GM21526 (cell line): ENCODE measurements around the gene WDR5.

Source experiments
- ATAC-seq: cut with Tn5 transposase; IDR thresholded peaks from one replicate; pipeline ENCODE4 v1.9.1; 2021; ENCODE audit warnings: moderate library complexity; ENCODE audit not compliant: unreplicated experiment, low FRiP score

WDR5 gene

DNA sequence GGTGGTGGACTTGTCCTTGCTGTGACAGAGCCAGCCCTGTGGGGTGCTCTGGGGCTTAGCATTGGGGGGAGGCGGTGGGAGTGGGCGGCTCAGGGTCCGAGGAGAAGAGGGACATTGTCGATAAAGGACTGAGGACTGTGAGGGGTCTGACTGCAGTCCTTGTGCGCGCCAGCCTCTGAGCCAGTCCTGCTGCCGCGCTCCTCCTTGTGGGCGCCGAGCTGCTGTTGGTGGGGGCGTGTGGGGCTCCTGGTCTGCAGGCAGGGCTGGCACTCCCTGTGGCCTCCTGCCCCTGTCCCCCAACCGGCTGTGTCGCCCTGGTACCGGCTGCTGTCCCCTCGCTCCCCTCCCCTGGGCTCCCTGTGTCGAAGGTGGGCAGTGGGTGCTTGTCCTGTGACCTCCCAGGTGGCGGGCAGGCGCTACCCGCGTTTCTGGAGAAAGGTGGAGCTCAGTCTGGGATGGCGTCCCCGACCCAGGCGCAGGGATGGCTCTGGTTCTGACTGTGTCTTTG is 21.6 kb downstream of the WDR5 start:
- ATAC-seq = no peak

DNA sequence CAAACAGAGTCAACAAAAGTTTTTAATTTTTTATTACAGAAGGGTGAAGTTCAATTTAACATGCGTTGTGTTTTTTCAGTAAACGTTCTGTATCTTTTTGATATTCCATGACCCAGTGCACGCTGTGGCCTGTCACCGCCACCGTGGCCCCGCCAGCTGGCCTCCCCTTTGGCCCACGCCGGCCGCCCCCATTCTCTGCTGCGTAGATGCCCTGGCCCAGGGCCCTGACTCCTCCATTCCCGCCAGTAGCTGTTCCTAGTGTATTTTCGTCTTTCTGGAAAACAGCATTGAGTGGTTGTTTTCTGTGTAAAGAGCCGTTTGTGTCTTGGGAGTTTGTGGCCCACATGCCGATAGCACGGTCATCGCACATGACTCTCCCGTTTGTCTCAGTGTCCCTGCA is 22.4 kb downstream of the WDR5 start:
- no peak for ATAC-seq

DNA sequence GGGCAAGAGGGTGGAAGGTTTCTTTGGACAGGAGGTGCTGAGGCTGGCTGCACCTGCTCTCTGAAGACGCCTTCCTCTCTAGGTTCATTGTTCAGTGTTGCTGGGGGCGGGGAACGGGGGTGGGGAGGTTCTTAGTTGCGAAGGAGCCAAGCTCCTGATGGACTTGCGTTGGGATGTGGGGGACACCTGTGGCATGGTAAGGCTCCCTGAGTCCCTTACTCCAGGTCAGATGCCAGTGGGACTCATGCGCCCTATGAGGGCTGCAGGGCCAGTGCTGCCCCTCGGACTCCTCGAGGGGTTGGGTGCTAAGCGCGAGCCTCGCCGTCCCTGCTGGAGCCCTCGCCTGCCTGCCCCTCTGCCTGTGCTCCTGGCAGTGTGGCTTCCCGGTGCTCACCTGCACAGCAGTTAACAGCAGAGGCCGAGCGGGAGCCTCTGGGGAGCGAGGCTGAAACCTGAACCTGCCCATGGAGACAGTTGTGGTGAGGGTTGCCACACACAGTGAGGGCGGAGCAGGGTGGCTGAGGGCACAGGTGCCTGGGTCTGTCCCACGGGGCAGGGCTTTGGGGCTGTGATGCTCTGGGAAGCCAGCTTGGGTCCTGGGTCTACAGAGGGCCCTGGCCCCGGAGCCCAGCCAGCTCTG is 23.0 kb downstream of the WDR5 start:
- no peak for ATAC-seq

DNA sequence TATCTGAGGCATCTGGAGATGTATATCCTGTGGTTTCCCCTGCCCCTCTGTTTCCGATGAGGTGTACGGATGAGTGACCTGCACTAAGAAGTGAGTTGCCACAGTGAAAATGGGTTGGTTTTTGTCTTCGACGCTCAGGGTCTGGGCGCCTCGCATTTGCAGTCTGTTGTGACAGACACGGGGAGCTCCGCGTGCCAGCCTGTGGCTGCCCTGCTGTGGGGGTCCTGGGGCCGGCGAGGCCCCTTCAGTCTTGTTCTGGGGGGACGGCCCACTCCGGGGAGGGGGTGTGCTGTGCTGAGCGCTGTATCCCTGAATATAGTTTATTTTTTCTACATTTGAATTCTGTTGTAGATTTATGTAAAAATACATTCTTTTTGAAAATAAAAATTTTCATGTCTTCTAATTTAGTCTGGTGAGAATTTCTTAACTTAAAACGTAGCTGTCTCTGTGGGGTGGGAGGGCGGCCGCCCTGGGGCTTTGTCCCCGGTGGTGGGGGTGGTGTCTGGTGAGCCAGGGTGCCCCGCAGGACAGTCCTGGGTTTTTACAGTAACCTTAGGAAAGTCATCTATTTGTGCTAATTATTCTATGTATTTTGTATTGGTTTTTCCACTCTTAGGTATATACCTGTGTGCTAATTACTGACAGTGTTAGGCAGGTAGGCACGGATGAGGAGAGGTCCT is 23.8 kb downstream of the WDR5 start:
- no peak for ATAC-seq

DNA sequence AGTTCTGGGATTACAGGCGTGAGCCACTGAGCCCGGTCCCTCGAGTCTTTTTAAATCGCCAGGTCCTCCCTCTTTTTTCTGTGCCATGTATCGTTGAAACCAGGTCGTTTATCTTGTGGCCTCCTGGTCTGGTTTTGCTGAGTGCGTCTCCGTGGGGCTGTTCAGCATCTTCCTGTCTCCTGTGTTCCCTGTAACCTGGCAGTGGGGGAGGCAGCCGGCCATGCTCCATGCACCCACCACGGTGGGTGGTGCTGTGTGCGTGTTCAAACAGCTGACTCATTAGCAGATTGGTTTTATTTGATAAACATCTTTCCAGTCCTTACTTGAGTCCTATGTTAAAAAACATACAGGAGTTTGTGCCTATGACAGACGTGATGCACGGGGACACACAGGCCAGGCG is 25.8 kb downstream of the WDR5 start:
- no peak for ATAC-seq

DNA sequence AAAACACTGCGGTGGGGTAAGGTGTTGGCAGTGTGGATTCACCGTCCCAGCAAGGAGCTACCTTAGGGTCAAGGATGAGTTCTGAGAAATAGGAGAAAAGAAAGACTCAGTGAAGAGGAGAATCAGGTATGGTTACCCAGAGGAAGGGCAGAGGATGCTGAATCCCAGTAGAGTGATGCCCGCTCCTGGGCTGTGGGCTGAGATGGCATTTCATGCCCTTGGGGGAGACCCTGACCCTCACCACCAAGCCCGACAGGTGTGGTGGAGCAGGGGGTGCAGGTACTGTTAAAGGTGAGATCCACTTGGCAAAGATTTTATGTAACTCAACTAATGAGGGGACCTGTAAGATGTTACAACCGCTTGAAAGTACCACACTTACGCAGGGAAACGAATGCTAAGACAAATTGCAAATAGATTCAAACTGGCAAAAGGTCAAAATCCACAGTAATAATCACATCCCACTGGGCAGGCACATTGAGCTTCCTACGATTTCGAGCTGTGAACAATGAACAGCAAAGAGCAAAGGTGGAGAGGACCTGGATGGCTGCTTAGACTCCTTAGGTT is 26.4 kb downstream of the WDR5 start:
- no peak for ATAC-seq

DNA sequence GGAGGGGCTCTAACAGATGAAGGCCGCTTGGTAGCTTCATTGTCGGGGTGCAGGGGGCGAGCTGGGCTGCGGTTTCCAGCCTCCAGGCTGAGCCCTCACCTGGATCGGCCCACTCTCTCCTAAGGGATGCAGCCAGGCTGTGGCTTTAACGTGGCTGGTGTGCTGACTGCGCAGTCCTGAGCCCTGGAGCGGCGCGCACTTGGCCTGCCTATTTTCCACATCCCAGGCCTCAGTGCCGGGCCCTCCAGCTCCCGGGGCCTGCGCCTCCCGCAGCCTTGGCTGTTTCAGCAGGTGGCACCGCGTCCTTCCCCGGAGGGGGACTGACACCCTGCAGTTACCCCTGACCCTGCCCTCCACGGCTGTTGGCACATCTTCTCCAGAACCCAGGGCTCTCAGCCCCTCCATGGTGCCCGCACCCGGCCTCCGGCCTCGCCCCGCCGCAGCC is 27.1 kb downstream of the WDR5 start:
- no peak for ATAC-seq

DNA sequence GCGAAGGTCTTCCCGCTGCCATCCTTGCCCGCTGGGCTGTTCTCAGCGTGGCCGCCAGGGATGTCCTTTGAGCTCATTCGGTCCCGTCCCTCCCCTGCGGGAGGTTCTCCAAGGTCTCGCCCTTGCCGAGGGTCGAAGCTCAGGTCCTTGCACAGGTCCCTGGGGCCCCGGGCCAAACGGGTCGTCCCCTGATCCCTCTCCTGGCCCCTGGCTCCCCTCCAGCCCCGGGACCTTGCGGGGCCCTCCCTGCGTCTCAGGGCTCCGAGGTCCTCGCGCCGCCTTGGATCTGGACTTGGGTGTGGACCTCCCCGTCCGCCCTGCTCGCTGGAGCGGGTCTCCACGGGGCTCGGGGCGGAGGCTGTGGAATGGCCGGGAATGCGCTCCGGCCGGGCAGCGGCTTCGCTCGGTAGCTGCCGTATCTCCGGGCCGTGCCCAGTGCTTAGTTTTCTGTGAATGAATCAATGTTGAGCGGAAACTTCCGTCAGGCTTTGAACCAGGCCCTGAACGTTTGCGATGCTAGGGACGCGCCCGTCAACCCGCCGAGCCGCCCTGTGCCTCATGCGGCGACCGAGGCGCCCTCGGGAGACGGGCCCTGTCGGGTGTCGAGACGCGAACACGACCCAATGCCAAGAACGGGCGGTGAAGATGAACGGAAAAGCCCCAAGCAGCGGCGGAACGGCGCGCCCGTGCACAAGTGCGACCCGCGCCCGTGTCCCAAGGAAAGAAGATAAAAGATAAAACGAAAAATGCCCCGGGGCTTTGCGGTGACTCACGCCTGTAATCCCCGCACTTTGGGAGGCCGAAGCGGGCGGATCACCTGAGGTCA is 27.7 kb downstream of the WDR5 start:
- no peak for ATAC-seq

DNA sequence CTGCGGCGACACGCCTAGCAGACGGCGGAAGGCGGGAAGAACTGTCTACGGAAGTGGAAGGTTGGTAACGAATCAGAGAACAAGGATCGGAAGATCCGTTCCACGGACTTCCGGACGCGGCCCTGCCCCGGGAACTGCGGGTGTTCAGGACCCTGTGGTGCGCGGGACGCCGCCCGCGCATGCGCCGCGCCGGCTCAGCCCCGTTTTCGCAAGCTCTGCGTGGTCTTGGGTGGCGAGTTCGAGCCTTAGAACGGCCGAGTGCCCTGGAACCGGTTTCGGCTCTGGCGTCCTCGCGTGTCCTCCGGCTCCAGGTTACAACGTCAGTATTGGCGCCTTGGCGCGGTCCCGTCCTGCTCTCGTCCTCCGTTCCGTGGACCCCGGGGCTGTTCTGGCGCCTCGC is 29.0 kb downstream of the WDR5 start:
- ATAC-seq = no peak

DNA sequence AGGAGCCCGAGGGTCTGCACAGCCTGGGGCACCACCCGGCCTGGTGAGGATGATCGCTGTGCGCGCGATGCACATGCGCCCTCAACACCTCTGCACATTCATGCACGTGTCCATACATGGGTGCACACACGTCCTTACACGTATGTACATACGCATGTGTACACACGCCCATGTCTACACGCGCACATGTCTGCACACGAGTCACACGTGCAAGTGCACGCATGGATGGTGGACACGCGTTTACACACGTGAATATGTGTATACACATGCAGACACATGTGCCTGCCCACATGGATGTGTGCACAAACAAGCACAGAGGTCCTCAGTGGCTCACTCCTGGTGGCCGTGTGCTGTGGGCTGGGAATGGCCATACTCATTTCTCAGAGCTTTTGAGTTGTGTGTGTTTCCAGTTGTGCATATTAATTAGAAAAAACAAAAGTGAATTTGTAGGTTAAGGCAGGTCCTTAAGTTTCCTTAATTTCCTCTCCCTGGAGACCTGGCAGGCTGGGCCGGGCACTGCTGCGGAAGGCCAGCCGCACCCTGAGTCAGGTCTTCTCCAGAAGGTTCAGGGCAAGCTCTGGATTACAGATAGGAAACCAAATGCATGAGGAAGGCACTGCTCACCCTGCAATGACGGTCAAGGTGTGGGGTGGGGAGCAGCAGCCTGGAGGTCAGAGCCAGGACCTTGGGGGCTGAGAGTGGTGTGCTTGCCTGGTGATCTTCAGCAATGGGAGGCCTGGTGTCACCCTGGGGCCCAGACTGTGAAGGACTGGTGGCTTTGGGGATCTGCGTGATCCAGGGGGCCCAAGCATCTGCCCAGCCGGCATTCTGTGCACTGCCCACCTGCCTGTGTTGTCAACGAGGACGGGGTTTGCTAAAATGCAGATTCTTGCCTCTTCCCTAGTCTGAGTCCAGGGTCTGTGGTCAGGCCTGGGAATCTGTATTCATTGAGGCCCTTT is 29.8 kb downstream of the WDR5 start:
- ATAC-seq = no peak

DNA sequence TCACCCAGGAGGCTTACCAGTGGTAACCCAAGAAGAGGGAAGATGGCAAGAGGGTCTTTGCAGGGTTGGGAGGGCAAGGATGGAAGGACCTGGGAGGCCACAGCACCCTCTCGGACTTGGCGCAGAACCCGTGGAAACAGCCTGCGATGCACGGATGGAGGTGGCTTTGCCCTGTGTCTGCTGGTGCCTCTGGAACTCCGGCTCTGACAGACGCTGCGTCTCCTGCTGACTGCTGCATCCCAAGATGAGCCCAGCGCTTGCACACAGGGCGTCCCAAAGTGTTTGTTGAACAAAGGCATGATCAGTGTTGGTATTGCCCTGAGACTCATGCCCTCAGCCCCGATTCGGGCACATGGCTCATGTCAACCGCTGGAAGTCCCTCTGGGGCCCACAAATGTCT is 30.5 kb downstream of the WDR5 start:
- ATAC-seq = no peak

DNA sequence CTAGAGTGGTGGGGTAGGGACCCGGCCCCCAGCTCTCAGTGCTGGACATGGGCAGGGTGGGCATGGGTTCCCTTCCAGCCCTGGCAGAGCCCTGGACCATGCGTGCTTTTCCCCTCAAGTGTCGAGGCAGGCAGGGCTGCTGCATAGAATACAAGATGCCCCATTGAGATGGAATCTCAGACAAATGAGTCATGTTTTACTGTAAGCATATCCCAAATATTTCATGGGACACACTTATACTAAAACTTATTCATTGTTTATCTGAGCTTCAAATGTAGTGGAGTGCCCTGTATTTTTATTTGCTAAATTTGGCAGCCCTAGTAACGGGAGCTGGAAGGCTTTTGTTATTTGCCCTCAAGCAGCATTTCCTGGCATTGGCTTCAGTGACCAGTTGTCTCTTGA is 31.6 kb downstream of the WDR5 start:
- no peak for ATAC-seq

DNA sequence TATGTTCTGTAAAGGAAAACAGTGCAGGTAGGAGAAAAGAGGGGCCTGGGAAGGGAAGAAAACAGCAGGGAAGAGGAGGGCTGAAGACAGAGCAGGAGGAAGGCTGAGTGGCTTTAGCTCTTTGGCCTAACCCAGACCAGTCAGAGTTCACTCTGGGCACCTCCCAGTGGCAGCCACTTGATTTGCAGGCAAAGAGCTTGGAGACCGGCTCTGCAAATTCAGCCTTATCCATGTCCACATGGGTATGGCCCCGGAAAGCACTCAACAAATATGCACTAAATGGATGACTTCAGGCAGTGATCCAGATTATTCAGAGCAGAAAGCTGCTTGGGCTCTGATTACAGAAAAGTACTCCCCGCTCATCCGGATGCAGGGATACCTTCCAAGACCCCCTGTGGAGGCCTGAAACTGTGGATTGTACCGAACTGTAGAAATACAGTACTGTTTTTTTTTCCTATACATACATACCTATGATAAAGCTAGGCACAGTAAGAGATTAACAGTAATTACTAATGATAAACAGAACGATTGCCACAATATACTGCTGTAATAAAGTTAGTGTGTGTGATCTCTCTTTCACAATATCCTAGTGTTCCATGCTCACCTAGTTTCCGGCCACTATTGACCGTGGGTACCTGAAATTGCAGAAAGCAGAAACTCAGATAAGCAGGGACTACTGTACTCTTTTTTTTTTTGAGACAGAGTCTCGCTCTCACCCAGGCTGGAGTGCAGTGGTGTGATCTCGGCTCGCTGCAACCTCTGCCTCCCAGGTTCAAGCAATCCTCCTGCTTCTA is 33.1 kb downstream of the WDR5 start:
- ATAC-seq = no peak

DNA sequence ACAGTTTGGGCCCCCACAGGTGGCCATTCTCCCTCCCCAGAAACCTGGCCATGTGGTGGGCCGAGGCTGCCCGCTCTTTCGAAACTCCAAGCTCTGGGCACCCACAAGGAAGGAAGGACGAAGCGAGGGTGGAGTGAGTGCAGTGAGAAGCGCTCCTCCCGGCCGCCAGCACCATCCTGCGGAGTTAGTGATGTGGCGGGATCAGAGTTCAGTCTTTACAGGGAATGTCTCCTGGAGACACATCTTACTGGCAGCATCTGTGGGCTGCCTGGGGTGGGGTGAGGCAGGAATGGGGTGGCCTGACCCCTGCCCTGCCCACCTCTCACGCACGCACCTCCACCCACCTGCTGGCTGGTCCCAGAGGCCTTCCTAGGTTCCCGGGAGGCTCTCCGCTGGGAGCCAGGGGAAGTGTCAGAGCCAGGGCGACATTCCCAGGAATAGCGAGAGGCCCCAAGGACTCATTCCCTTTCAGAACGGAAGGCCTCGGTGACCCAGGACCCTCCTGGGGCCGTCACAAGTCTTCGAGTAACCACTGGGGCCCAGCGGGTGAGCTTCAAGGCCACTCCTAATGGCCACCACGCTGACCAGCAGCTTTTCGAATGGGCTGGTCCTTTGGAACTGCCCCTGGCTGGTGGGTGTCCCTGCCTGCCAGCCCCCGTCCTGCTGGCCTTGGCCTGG is 34.0 kb downstream of the WDR5 start:
- no peak for ATAC-seq

DNA sequence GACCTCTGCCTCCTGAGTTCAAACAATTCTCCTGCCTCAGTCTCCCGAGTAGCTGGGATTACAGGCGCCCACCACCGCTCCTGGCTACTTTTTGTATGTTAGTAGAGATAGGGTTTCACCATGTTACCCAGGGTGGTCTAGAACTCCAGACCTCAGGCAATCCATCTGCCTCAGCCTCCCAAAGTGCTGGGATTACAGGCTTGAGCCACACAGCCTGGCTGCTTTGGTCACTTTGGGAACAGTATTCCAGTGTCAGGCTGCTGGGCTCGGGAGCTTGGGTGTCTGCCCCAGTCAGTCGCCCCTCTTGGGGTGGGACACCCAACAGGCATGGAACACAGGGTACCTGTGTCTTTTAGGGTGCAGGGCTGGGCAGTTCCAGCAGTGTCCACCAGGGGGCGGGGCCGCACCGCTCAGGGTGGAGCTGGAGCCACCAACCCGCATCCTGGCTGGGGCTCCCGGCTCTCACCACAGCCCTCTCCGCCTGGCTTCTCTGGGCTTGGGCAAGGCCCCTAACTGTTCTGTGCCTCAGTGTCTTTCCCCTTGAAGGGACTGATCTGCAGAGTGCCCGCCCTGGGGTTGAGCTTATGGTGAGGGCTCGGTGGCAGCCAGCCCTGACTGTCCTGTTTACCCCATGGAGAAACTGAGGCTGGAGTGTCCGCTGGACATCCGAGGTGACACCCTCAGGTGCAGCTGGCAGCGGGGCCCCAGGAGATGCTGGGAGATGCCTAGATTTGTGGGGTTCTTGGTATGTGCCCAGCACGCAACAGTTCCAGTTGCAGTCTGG is 34.8 kb downstream of the WDR5 start:
- no peak for ATAC-seq

DNA sequence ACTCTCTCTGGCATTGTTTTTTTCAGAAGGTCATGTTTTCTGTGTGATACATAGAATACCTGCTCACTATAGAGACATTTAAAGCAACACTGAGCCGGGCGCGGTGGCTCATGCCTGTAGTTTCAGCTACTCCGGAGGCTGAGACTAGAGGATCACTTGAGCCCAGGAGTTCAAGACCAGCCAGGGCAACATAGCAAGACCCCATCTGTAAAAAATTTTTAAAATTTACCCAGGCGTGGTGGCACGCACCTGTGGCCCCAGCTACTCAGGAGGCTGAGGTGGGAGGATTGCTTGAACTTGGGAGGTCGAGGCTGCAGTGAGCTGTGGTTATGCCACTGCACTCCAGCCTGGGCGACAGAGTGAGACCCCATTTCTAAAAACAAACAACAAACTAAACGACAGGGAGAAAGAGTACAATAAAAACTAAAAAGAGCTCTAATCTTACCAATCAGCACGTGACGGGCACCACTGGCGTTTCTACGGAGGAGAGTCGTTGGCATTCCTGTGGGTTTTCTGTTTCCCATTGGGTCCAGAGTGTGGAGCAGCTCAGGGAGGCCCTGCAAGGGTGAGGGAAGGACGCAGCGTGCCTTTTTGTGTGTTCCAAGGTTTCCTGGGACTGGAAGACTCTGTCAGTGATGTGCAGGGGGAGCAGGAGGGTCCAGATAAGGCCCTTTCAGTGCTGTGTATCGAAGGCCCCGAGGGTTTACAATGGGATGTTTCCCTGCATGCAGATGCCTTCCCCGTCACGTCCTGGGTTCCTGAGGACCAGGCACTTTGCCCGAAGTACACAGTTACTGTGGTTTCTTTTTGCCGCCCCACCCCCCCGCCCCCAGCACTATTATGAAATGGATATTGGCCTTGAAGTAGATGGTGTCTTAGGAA is 35.7 kb downstream of the WDR5 start:
- no peak for ATAC-seq
